ENCODE results near the gene ARMC6.

The ARMC6 gene

GRCh38 chr19:18989316-18989715 is 44.1 kb upstream of the ARMC6 start:
- no peaks in the 10 kb centered on the region for H3K9me3 ChIP-seq (ENCODE audit: control insufficient read depth, low read length)
- no peak overlapping the region for H3K4me2 ChIP-seq (ENCODE audit: low read length, poor library complexity, severe bottlenecking)
- H3K14ac ChIP-seq (ENCODE audit: low read length in 2 of 2) = no peak overlapping the region
- H3K9ac ChIP-seq (ENCODE audit: low read length) = no peak overlapping the region
- H3K27me3 ChIP-seq (ENCODE audit: control insufficient read depth in 1 of 2, insufficient read depth in 1 of 2, low read length in 2 of 2) = peaks cover 0 to 11% of the 10 kb centered on the region in 2 experiments
- no peak overlapping the region for H4K8ac ChIP-seq (ENCODE audit: low read length)
- 88% methylated on average over 10 of the region's 10 CpGs for WGBS
- H2AK5ac ChIP-seq (ENCODE audit: low read length, severe bottlenecking) = no peak overlapping the region
- DNase-seq = no peak
- H3K27ac ChIP-seq (ENCODE audit: low read length, poor library complexity, severe bottlenecking) = no peak overlapping the region
- H2BK12ac ChIP-seq (ENCODE audit: low read length in 2 of 2) = no peak overlapping the region
- peaks cover 36 to 38% of the 10 kb centered on the region in 2 experiments for H3K36me3 ChIP-seq (ENCODE audit: control insufficient read depth in 1 of 2, insufficient read depth in 2 of 2, low read depth in 1 of 2, low read length in 2 of 2)
- no peak overlapping the region for H3K23ac ChIP-seq (ENCODE audit: low read length in 2 of 2)
- H3K4me1 ChIP-seq (ENCODE audit: control insufficient read depth, insufficient read depth, low read depth, low read length) = peaks cover 3% of the 10 kb centered on the region
- no peak overlapping the region for H4K91ac ChIP-seq (ENCODE audit: low read length)
- H2BK5ac ChIP-seq (ENCODE audit: low read depth, low read length, poor library complexity, severe bottlenecking) = no peak overlapping the region
- H3K79me1 ChIP-seq (replicated peaks; ENCODE audit: low read length, poor library complexity, severe bottlenecking) = peaks cover 2% of the 10 kb centered on the region
- H3K18ac ChIP-seq (ENCODE audit: low read depth in 1 of 2, low read length in 2 of 2) = no peak overlapping the region
- no peak overlapping the region for H2AFZ ChIP-seq (ENCODE audit: low read depth, low read length)
- no peak overlapping the region for H3K4ac ChIP-seq (ENCODE audit: low read depth in 1 of 2, low read length in 2 of 2)
- no peak overlapping the region for H3K4me3 ChIP-seq (ENCODE audit: insufficient read depth in 1 of 2, low read depth in 1 of 2, low read length in 2 of 2)
- H2BK120ac ChIP-seq (ENCODE audit: low read depth, low read length) = no peak overlapping the region
- H2BK15ac ChIP-seq (ENCODE audit: low read depth, poor library complexity, severe bottlenecking) = no peak overlapping the region

DNA sequence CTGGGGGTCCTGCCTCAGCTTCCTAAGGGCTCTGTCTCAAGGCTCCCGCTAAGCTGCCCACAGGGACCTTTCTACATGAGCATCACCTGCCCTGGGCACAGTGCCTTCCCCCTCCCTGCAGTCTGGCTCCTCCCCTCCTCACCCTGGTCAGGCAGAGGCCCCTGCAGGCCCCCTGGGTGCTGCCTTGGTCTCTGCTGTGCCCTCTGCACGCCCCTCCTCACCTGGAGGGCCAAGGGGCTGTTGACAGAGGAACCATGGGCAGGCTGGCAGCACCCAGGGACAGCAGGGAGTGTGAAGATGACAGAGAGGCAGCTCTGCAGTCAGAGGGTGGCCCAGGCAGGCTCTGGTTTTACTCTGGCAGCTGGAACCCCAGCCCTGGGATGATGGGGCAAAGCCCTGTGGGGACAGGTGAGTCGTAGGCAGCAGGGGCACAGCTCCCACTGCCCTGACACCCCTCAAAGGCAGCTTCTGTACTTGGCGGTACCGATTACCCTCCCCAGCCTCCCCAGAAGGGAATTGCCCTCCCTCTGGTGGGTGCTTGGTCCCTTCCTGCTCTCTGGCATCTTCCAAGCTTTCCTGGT is 43.2 kb upstream of the ARMC6 start:
- WGBS = 90% methylated on average over 5 of the region's 5 CpGs
- no peak overlapping the region for H3K4me2 ChIP-seq (ENCODE audit: low read length, poor library complexity, severe bottlenecking)

GRCh38 chr19:18991006-18991405 is 42.4 kb upstream of the ARMC6 start:
- H3K4me1 ChIP-seq (ENCODE audit: control insufficient read depth, insufficient read depth, low read depth, low read length) = peaks cover 5% of the 10 kb centered on the region
- H2AK5ac ChIP-seq (ENCODE audit: low read length, severe bottlenecking) = no peak overlapping the region
- H3K79me1 ChIP-seq (replicated peaks; ENCODE audit: low read length, poor library complexity, severe bottlenecking) = peaks cover 12% of the 10 kb centered on the region
- H3K9me3 ChIP-seq (ENCODE audit: control insufficient read depth, low read length) = no peaks in the 10 kb centered on the region
- H2BK12ac ChIP-seq (ENCODE audit: low read length in 2 of 2) = no peak overlapping the region
- no peak overlapping the region for H2AFZ ChIP-seq (ENCODE audit: low read depth, low read length)
- H4K8ac ChIP-seq (ENCODE audit: low read length) = no peak overlapping the region
- no peak overlapping the region for H3K14ac ChIP-seq (ENCODE audit: low read length in 2 of 2)
- H3K36me3 ChIP-seq (ENCODE audit: control insufficient read depth in 1 of 2, insufficient read depth in 2 of 2, low read depth in 1 of 2, low read length in 2 of 2) = peaks cover 48 to 52% of the 10 kb centered on the region in 2 experiments
- H3K23ac ChIP-seq (ENCODE audit: low read length in 2 of 2) = no peak overlapping the region
- H3K27me3 ChIP-seq (ENCODE audit: control insufficient read depth in 1 of 2, insufficient read depth in 1 of 2, low read length in 2 of 2) = peaks cover 0 to 6% of the 10 kb centered on the region in 2 experiments
- DNase-seq = no peak
- no peak overlapping the region for H3K18ac ChIP-seq (ENCODE audit: low read depth in 1 of 2, low read length in 2 of 2)
- no peak overlapping the region for H3K27ac ChIP-seq (ENCODE audit: low read length, poor library complexity, severe bottlenecking)
- no peak overlapping the region for H3K4me2 ChIP-seq (ENCODE audit: low read length, poor library complexity, severe bottlenecking)
- WGBS = 94% methylated on average over 16 of the region's 16 CpGs
- no peak overlapping the region for H2BK5ac ChIP-seq (ENCODE audit: low read depth, low read length, poor library complexity, severe bottlenecking)
- H2BK120ac ChIP-seq (ENCODE audit: low read depth, low read length) = no peak overlapping the region
- H2BK15ac ChIP-seq (ENCODE audit: low read depth, poor library complexity, severe bottlenecking) = no peak overlapping the region
- H3K4me3 ChIP-seq (ENCODE audit: insufficient read depth in 1 of 2, low read depth in 1 of 2, low read length in 2 of 2) = no peak overlapping the region
- no peak overlapping the region for H3K9ac ChIP-seq (ENCODE audit: low read length)
- no peak overlapping the region for H3K4ac ChIP-seq (ENCODE audit: low read depth in 1 of 2, low read length in 2 of 2)
- H4K91ac ChIP-seq (ENCODE audit: low read length) = no peak overlapping the region

More for the DNA sequence above, 43.2 kb upstream of the ARMC6 start:
- no peak overlapping the region for H3K18ac ChIP-seq (ENCODE audit: low read depth in 1 of 2, low read length in 2 of 2)
- no peak overlapping the region for H2AFZ ChIP-seq (ENCODE audit: low read depth, low read length)
- H3K9ac ChIP-seq (ENCODE audit: low read length) = no peak overlapping the region
- no peak for DNase-seq
- no peak overlapping the region for H2BK12ac ChIP-seq (ENCODE audit: low read length in 2 of 2)
- H3K79me1 ChIP-seq (replicated peaks; ENCODE audit: low read length, poor library complexity, severe bottlenecking) = peaks cover 7% of the 10 kb centered on the region
- no peak overlapping the region for H3K27ac ChIP-seq (ENCODE audit: low read length, poor library complexity, severe bottlenecking)
- no peak overlapping the region for H3K4me3 ChIP-seq (ENCODE audit: insufficient read depth in 1 of 2, low read depth in 1 of 2, low read length in 2 of 2)
- no peak overlapping the region for H4K91ac ChIP-seq (ENCODE audit: low read length)
- H2BK5ac ChIP-seq (ENCODE audit: low read depth, low read length, poor library complexity, severe bottlenecking) = no peak overlapping the region
- peaks cover 0 to 6% of the 10 kb centered on the region in 2 experiments for H3K27me3 ChIP-seq (ENCODE audit: control insufficient read depth in 1 of 2, insufficient read depth in 1 of 2, low read length in 2 of 2)
- no peak overlapping the region for H2AK5ac ChIP-seq (ENCODE audit: low read length, severe bottlenecking)
- H4K8ac ChIP-seq (ENCODE audit: low read length) = no peak overlapping the region
- no peak overlapping the region for H3K23ac ChIP-seq (ENCODE audit: low read length in 2 of 2)
- no peak overlapping the region for H3K14ac ChIP-seq (ENCODE audit: low read length in 2 of 2)
- H3K9me3 ChIP-seq (ENCODE audit: control insufficient read depth, low read length) = no peaks in the 10 kb centered on the region
- peaks cover 3% of the 10 kb centered on the region for H3K4me1 ChIP-seq (ENCODE audit: control insufficient read depth, insufficient read depth, low read depth, low read length)
- no peak overlapping the region for H2BK120ac ChIP-seq (ENCODE audit: low read depth, low read length)
- H3K4ac ChIP-seq (ENCODE audit: low read depth in 1 of 2, low read length in 2 of 2) = no peak overlapping the region
- no peak overlapping the region for H2BK15ac ChIP-seq (ENCODE audit: low read depth, poor library complexity, severe bottlenecking)
- H3K36me3 ChIP-seq (ENCODE audit: control insufficient read depth in 1 of 2, insufficient read depth in 2 of 2, low read depth in 1 of 2, low read length in 2 of 2) = peaks cover 45 to 47% of the 10 kb centered on the region in 2 experiments

DNA sequence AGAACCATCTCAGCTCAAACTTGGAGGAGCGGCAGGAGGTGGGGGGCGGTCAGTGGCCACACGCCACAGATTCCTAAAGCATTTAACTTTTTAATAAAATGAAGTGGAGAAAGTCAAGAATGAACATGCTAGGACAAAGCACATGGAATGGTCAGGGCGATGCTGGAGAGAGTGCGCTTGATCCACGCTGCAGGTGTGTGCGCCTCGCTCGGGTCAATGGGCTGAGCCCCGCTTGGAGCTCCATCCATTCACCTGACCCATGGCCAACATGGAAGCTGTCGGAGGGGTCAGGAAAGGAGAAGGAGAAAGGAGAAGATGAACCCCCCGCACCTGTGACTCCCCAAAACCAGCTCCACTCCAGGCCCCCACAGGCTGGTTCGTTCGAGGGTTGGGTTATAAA is 41.9 kb upstream of the ARMC6 start:
- Histone ChIP-seq H3K4ac (ENCODE audit: low read depth in 1 of 2, low read length in 2 of 2) (no peak overlapping the region), H3K79me1 (replicated peaks; ENCODE audit: low read length, poor library complexity, severe bottlenecking) (peaks cover 12% of the 10 kb centered on the region), H2BK5ac (ENCODE audit: low read depth, low read length, poor library complexity, severe bottlenecking) (no peak overlapping the region), H3K9ac (ENCODE audit: low read length) (no peak overlapping the region), H2AFZ (ENCODE audit: low read depth, low read length) (no peak overlapping the region), H3K9me3 (ENCODE audit: control insufficient read depth, low read length) (no peaks in the 10 kb centered on the region), H2BK12ac (ENCODE audit: low read length in 2 of 2) (no peak overlapping the region), H3K27ac (ENCODE audit: low read length, poor library complexity, severe bottlenecking) (no peak overlapping the region), H4K8ac (ENCODE audit: low read length) (no peak overlapping the region), H3K14ac (ENCODE audit: low read length in 2 of 2) (no peak overlapping the region), H3K36me3 (ENCODE audit: control insufficient read depth in 1 of 2, insufficient read depth in 2 of 2, low read depth in 1 of 2, low read length in 2 of 2) (peaks cover 48 to 55% of the 10 kb centered on the region in 2 experiments), H4K91ac (ENCODE audit: low read length) (no peak overlapping the region), H2BK120ac (ENCODE audit: low read depth, low read length) (no peak overlapping the region), H3K23ac (ENCODE audit: low read length in 2 of 2) (no peak overlapping the region), H2BK15ac (ENCODE audit: low read depth, poor library complexity, severe bottlenecking) (no peak overlapping the region), H3K4me2 (ENCODE audit: low read length, poor library complexity, severe bottlenecking) (no peak overlapping the region), H3K27me3 (ENCODE audit: control insufficient read depth in 1 of 2, insufficient read depth in 1 of 2, low read length in 2 of 2) (peaks cover 0 to 6% of the 10 kb centered on the region in 2 experiments), H3K4me1 (ENCODE audit: control insufficient read depth, insufficient read depth, low read depth, low read length) (peaks cover 6% of the 10 kb centered on the region), H3K18ac (ENCODE audit: low read depth in 1 of 2, low read length in 2 of 2) (no peak overlapping the region), H3K4me3 (ENCODE audit: insufficient read depth in 1 of 2, low read depth in 1 of 2, low read length in 2 of 2) (no peak overlapping the region), H2AK5ac (ENCODE audit: low read length, severe bottlenecking) (no peak overlapping the region)
- no peak for DNase-seq
- 98% methylated on average over 12 of the region's 14 CpGs for WGBS

Data from mesenchymal stem cell (in vitro differentiated cells and primary cell).